IPS DF 19.7 (cell line): ENCODE measurements around the gene CABP1.
A peak's percentile ranks its signal among the peaks of the same experiment; 100 is the strongest.
"Not testable (repeated sequence)": the region's sequence is repeated elsewhere in the genome, so short reads cannot be mapped to it uniquely, and the experiment has no call there.

Experiments used
- DNase-seq: peaks from one replicate; pipeline ENCODE4 v3.0.0-alpha.2; 2013; ENCODE audit warnings: low read depth, low spot score

The CABP1 gene

GRCh38 chr12:120668091-120668867 lies 27.9 kb downstream of the CABP1 start:
- no peak for DNase-seq

GRCh38 chr12:120668868-120669840 lies 28.7 kb downstream of the CABP1 start:
- no peak for DNase-seq

GRCh38 chr12:120670237-120670636 lies 29.8 kb downstream of the CABP1 start:
- not testable (repeated sequence) for DNase-seq

GRCh38 chr12:120670667-120671066 lies 30.2 kb downstream of the CABP1 start:
- DNase-seq: no peak

GRCh38 chr12:120674097-120674636 lies 33.7 kb downstream of the CABP1 start:
- no peak for DNase-seq

GRCh38 chr12:120677765-120678473 lies 37.5 kb downstream of the CABP1 start:
- no peak for DNase-seq

GRCh38 chr12:120678572-120678971 lies 38.1 kb downstream of the CABP1 start:
- DNase-seq: no peak

GRCh38 chr12:120680165-120680738 lies 39.8 kb downstream of the CABP1 start:
- DNase-seq: no peak

- DNase-seq: no peak
These were observed 44.1 kb downstream of the CABP1 start for GRCh38 chr12:120684523-120684932.

GRCh38 chr12:120685522-120685921 lies 45.1 kb downstream of the CABP1 start:
- no peak for DNase-seq

- peak; percentile 88 for DNase-seq
These were observed 45.8 kb downstream of the CABP1 start for GRCh38 chr12:120686151-120686689.

- DNase-seq: peak; percentile 78
These were observed 46.5 kb downstream of the CABP1 start, which contains the start of gene MLEC for GRCh38 chr12:120686690-120687577. Gene MLEC (plus strand): TSS chr12:120687149. CDS start chr12:120687297, 148 bp downstream.

GRCh38 chr12:120687578-120688289 lies 47.3 kb downstream of the CABP1 start:
- DNase-seq: no peak

GRCh38 chr12:120688527-120689071 lies 48.2 kb downstream of the CABP1 start:
- DNase-seq: no peak

- no peak for DNase-seq
These were observed 49.1 kb downstream of the CABP1 start for GRCh38 chr12:120689397-120690082.

- DNase-seq: no peak
These were observed 49.6 kb downstream of the CABP1 start for GRCh38 chr12:120690083-120690450.

- no peak for DNase-seq
These were observed 50.6 kb downstream of the CABP1 start for GRCh38 chr12:120690978-120691377.

- DNase-seq: no peak
These were observed 52.2 kb downstream of the CABP1 start for GRCh38 chr12:120692524-120693033.
